Neutrophil (primary cell): ENCODE data around the gene TXLNG.

Experiments
- H3K27ac ChIP-seq: fragments of 200-600 bp; sonication (generic); 2 replicates; pipeline ENCODE4 v1.5.1; 2016; ENCODE audit warnings: mild to moderate bottlenecking, moderate library complexity
- H3K27me3 ChIP-seq: fragments of 200-600 bp; sonication (generic); 2 replicates; pipeline ENCODE4 v1.6.0; 2016; ENCODE audit warnings: mild to moderate bottlenecking
- H3K36me3 ChIP-seq: fragments of 200-600 bp; sonication (generic); 2 replicates; pipeline ENCODE4 v1.5.1; 2017
- H3K4me1 ChIP-seq, 2 experiments: fragments of 200-600 bp in 1 of 2; sonication (generic) in 1 of 2; 1 replicate in 1 of 2; 2 replicates in 1 of 2; pipeline versions ENCODE4 v1.5.1 to v1.6.1; 2013 to 2016; ENCODE audit warnings: low read depth in 1 of 2, low read length in 1 of 2, mild to moderate bottlenecking in 1 of 2, moderate library complexity in 1 of 2; ENCODE audit not compliant: control insufficient read depth in 1 of 2, insufficient read depth in 1 of 2
- H3K4me3 ChIP-seq, 2 experiments: fragments of 200-600 bp in 1 of 2; sonication (generic) in 1 of 2; 1 replicate in 1 of 2; 2 replicates in 1 of 2; pipeline ENCODE4 v1.5.1; 2013 to 2016; ENCODE audit warnings: low read depth in 1 of 2, low read length in 1 of 2, mild to moderate bottlenecking in 1 of 2, moderate library complexity in 1 of 2
- H3K9me3 ChIP-seq: fragments of 200-600 bp; sonication (generic); 2 replicates; pipeline ENCODE4 v1.5.1; 2016
- CTCF ChIP-seq: fragments of 200-600 bp; sonication (generic); IDR thresholded peaks from 2 replicates; pipeline ENCODE4 v1.5.1; 2016; ENCODE audit warnings: antibody characterized with exemption

Gene TXLNG

GRCh38 chrX:16848541-16848940, 62.3 kb downstream of the TXLNG start:
- H3K36me3 ChIP-seq, result peaks cover 24% of the 10 kb centered on the region
- no peaks in the 10 kb centered on the region for H3K27me3 ChIP-seq
- H3K4me1 ChIP-seq, result no peaks in the 10 kb centered on the region
- H3K4me3 ChIP-seq, result no peak overlapping the region
- no peak overlapping the region for H3K27ac ChIP-seq
- TF ChIP-seq CTCF, result no peak
- no peaks in the 10 kb centered on the region for H3K9me3 ChIP-seq

- TF ChIP-seq CTCF, result no peak
- no peaks in the 10 kb centered on the region for H3K27me3 ChIP-seq
- H3K4me1 ChIP-seq, result no peaks in the 10 kb centered on the region
- no peaks in the 10 kb centered on the region for H3K9me3 ChIP-seq
- peaks cover 4% of the 10 kb centered on the region for H3K36me3 ChIP-seq
- no peak overlapping the region for H3K27ac ChIP-seq
- no peak overlapping the region for H3K4me3 ChIP-seq
These were observed 65.2 kb downstream of the TXLNG start for GRCh38 chrX:16851421-16851820.

- Histone ChIP-seq H3K4me1 (no peaks in the 10 kb centered on the region), H3K27ac (no peak overlapping the region), H3K4me3 (no peak overlapping the region), H3K9me3 (no peaks in the 10 kb centered on the region), H3K27me3 (no peaks in the 10 kb centered on the region), H3K36me3 (peaks cover 4% of the 10 kb centered on the region)
- no peak for TF ChIP-seq CTCF
These were observed 65.6 kb downstream of the TXLNG start for GRCh38 chrX:16851827-16852226.

GRCh38 chrX:16852617-16853179, 66.4 kb downstream of the TXLNG start:
- Histone ChIP-seq H3K9me3 (no peaks in the 10 kb centered on the region), H3K4me1 (no peaks in the 10 kb centered on the region), H3K4me3 (no peak overlapping the region), H3K27ac (no peak overlapping the region), H3K36me3 (peaks cover 4% of the 10 kb centered on the region), H3K27me3 (no peaks in the 10 kb centered on the region)
- no peak for TF ChIP-seq CTCF

GRCh38 chrX:16853537-16853936, 67.3 kb downstream of the TXLNG start:
- Histone ChIP-seq H3K4me1 (no peaks in the 10 kb centered on the region), H3K4me3 (no peak overlapping the region), H3K27ac (no peak overlapping the region), H3K36me3 (peaks cover 4% of the 10 kb centered on the region), H3K27me3 (no peaks in the 10 kb centered on the region), H3K9me3 (no peaks in the 10 kb centered on the region)
- no peak for TF ChIP-seq CTCF
